BJ (cell line): Measurements from ENCODE around the gene CTTNBP2. TPM values are rescaled to one million over a fixed set of nuclear protein-coding genes. Genes with fewer than 3 reads are reported as not detected.

Experiments used
- CTCF ChIA-PET: fragments of 350-600 bp; formaldehyde crosslinking; extraction: SDS; loops from one replicate; lab custom pipeline; 2021; ENCODE audit warnings: antibody characterized with exemption, inconsistent platforms; lab: Yijun Ruan, JAX
- POLR2A ChIA-PET: fragments of 300-600 bp; sonication (Branson Sonifier 250); formaldehyde crosslinking; extraction: SDS; loops from one replicate; lab custom pipeline; 2021; ENCODE audit warnings: antibody characterized with exemption; lab: Charles Lee
- DNase-seq: peaks from one replicate; pipeline ENCODE4 v3.0.0-alpha.2; 2011; ENCODE audit warnings: low read depth
- H3K27me3 ChIP-seq: 2 replicates; pipeline ENCODE4 v1.6.0; 2011; ENCODE audit warnings: low read length; ENCODE audit not compliant: control insufficient read depth, insufficient read depth
- H3K36me3 ChIP-seq: 2 replicates; pipeline ENCODE4 v1.5.1; 2011; ENCODE audit warnings: low read length; ENCODE audit not compliant: control insufficient read depth, insufficient read depth
- H3K4me3 ChIP-seq: 2 replicates; pipeline ENCODE4 v1.5.1; 2011; ENCODE audit warnings: low read depth, mild to moderate bottlenecking, control low read depth, low read length
- polyA plus RNA-seq: library from polyadenylated mRNA; depleted of rRNA; stranded (reverse); fragments of >200 nt; gene quantifications from 2 replicates; pipeline ENCODE4 v1.2.3, GENCODE V29; 2011
- TF ChIP-seq, protein P1 (sequence below): IDR thresholded peaks from 2 replicates; pipeline ENCODE4 v1.5.1; 2011; ENCODE audit warnings: low read depth, mild to moderate bottlenecking, control low read depth, inconsistent platforms, low read length, moderate library complexity; ENCODE audit not compliant: insufficient read depth

The CTTNBP2 gene
- polyA plus RNA-seq, 1 experiment = 0.34 TPM

GRCh38 chr7:117808341-117808757, 64.9 kb downstream of the CTTNBP2 start:
- TF ChIP-seq, protein P1, sequence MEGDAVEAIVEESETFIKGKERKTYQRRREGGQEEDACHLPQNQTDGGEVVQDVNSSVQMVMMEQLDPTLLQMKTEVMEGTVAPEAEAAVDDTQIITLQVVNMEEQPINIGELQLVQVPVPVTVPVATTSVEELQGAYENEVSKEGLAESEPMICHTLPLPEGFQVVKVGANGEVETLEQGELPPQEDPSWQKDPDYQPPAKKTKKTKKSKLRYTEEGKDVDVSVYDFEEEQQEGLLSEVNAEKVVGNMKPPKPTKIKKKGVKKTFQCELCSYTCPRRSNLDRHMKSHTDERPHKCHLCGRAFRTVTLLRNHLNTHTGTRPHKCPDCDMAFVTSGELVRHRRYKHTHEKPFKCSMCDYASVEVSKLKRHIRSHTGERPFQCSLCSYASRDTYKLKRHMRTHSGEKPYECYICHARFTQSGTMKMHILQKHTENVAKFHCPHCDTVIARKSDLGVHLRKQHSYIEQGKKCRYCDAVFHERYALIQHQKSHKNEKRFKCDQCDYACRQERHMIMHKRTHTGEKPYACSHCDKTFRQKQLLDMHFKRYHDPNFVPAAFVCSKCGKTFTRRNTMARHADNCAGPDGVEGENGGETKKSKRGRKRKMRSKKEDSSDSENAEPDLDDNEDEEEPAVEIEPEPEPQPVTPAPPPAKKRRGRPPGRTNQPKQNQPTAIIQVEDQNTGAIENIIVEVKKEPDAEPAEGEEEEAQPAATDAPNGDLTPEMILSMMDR = no peak
- no peaks in the 10 kb centered on the region for H3K36me3 ChIP-seq
- CTCF ChIA-PET = no interaction called here
- no peak overlapping the region for H3K4me3 ChIP-seq
- no peak for DNase-seq
- H3K27me3 ChIP-seq = no peaks in the 10 kb centered on the region
- POLR2A ChIA-PET = no interaction called here

DNA sequence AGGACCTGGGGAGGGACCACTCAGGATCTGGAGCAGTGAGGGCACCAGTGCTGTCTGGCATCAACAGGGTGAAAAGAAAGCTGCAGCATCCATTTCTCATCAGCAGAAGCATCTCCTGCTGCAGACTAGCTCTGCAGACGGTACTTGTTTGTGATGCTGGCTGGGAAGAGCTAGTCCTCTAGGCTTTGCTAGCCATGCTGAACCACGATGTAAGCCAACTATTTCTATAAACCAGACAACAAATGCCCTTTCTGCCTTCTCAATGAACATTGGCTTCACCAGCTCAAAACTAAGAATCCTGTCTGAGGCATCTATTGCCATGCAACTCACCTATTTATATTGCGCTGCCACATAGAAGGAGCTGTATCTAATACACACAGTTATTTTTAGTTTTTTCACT, 65.6 kb downstream of the CTTNBP2 start:
- H3K36me3 ChIP-seq = no peaks in the 10 kb centered on the region
- ChIA-PET POLR2A (no interaction called here), CTCF (no interaction called here)
- H3K27me3 ChIP-seq = no peaks in the 10 kb centered on the region
- no peak for DNase-seq
- TF ChIP-seq, protein P1 = no peak
- no peak overlapping the region for H3K4me3 ChIP-seq

DNA sequence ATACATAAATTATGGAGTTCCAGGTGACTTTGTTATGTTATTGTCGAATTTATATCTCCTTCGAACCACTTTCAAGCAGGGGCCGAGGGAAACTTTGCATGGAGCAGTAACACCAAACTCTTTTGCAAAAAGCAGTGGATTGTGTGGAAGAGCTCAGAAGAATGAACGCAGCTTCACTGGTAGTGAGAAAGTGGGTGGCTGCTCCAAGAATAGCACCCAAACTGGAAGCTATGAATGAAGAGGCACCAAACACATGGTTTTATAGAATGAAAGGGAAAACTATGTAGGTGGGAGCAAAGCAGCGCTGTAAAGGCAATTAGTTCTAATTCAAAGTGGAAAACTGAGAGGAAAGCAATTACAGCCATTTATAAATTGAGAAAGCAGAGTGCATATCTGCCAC, 67.2 kb downstream of the CTTNBP2 start:
- Histone ChIP-seq H3K27me3 (no peaks in the 10 kb centered on the region), H3K4me3 (no peak overlapping the region), H3K36me3 (no peaks in the 10 kb centered on the region)
- POLR2A ChIA-PET = no interaction called here
- TF ChIP-seq, protein P1 = no peak
- CTCF ChIA-PET = interaction anchor here (0.6 kb wide), 1 partner anchor 104 kb away, joined by 3 read pairs; no protein-coding TSS in a partner anchor
- DNase-seq = no peak

GRCh38 chr7:117805241-117805640, 68.0 kb downstream of the CTTNBP2 start:
- CTCF ChIA-PET = interaction anchor here (1.4 kb wide), 1 partner anchor 13 kb away, joined by 3 read pairs; no protein-coding TSS in a partner anchor
- TF ChIP-seq, protein P1 = no peak
- no peak for DNase-seq
- Histone ChIP-seq H3K27me3 (no peaks in the 10 kb centered on the region), H3K4me3 (no peak overlapping the region), H3K36me3 (no peaks in the 10 kb centered on the region)
- POLR2A ChIA-PET = no interaction called here

DNA sequence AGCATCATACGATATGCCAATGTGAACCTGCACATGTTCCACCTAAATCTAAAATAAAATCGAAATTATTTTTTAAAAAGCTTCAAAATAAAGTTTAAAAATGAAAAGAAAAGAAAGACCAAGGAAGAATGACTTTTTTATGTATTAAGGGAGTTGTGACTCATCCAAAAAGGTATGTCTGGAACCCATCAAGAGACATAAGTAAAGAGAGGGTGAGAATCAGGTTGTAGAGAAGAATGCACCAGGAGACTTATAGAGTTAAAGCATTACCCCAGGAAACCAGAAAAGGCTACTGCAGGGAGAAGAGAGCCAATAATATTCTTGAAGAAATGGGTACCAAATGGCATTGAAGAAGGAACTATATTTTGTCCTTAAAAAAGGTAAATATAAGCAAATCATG, 69.8 kb downstream of the CTTNBP2 start:
- POLR2A ChIA-PET = no interaction called here
- Histone ChIP-seq H3K4me3 (no peak overlapping the region), H3K36me3 (no peaks in the 10 kb centered on the region), H3K27me3 (no peaks in the 10 kb centered on the region)
- CTCF ChIA-PET = no interaction called here
- DNase-seq = no peak
- TF ChIP-seq, protein P1 = no peak
